ENCODE results near the gene SLFN5. TPM values are rescaled to one million over a fixed set of nuclear protein-coding genes. Genes with fewer than 3 reads are reported as not detected.

SLFN5 gene
- total and polyA plus RNA-seq, 2 of the 13 experiments (the other 11 are each of a cell fraction or from before 2014, with no cell fraction given): 0.25 to 0.35 TPM

- TF ChIP-seq ZNF609 (CRISPR knock-in tag; IDR thresholded peaks at IDR 0.05; ENCODE audit: borderline replicate concordance) (no peak), IKZF1 (IDR thresholded peaks at IDR 0.05) (no peak), E2F2 (CRISPR knock-in tag; IDR thresholded peaks at IDR 0.05; ENCODE audit: borderline replicate concordance) (no peak), ZSCAN5A (CRISPR knock-in tag; IDR thresholded peaks at IDR 0.05; ENCODE audit: borderline replicate concordance) (no peak), ZFY (CRISPR knock-in tag; IDR thresholded peaks at IDR 0.05) (no peak)
- TF ChIP-seq, protein P1, sequence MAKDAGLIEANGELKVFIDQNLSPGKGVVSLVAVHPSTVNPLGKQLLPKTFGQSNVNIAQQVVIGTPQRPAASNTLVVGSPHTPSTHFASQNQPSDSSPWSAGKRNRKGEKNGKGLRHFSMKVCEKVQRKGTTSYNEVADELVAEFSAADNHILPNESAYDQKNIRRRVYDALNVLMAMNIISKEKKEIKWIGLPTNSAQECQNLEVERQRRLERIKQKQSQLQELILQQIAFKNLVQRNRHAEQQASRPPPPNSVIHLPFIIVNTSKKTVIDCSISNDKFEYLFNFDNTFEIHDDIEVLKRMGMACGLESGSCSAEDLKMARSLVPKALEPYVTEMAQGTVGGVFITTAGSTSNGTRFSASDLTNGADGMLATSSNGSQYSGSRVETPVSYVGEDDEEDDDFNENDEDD (CRISPR knock-in tag; IDR thresholded peaks at IDR 0.05; ENCODE audit: borderline replicate concordance): no peak
Observed at GRCh38 chr17:35294756-35295155, 51.9 kb downstream of the SLFN5 start.

More at GRCh38 chr17:35294756-35295155, 51.9 kb downstream of the SLFN5 start:
- H3K4me1 ChIP-seq (ENCODE audit: insufficient read depth, low read length): no peaks in the 10 kb centered on the region
- no peak overlapping the region for H3K27ac ChIP-seq (ENCODE audit: extremely low read length, insufficient read depth, low read length)
- no peaks in the 10 kb centered on the region for H4K20me1 ChIP-seq (ENCODE audit: insufficient read depth, low read length)
- H3K9me3 ChIP-seq (ENCODE audit: low read length): no peaks in the 10 kb centered on the region
- no TSS peak for BruUV-seq (replicated peaks)
- intact Hi-C loops (cut with micrococcal nuclease; ENCODE audit: unreplicated experiment) (no loop called here), in situ Hi-C loops (cut with HindIII; ENCODE audit: extremely low pct_ligation_motif_present, low pct_unique_long_range_greater_than_20kb) (no loop called here)
- POLR2A ChIA-PET: no interaction called here
- CTCF ChIA-PET (ENCODE audit: low intra/inter-chr PET ratio, low total read pairs): no interaction called here
- no peak overlapping the region for H2AFZ ChIP-seq (ENCODE audit: low read length)
- no peak overlapping the region for H3K4me2 ChIP-seq (ENCODE audit: low read depth, low read length)
- DNase-seq (ENCODE audit: low spot score) (no peak), FAIRE-seq (no peak), ATAC-seq (no peak)
- no peaks in the 10 kb centered on the region for H3K36me3 ChIP-seq (replicated peaks in 1 of 2; ENCODE audit: control insufficient read depth in 1 of 2, insufficient read depth in 2 of 2, low read length in 2 of 2)
- no peak overlapping the region for H3K9ac ChIP-seq (ENCODE audit: insufficient read depth, low read depth, low read length)
- H3K4me3 ChIP-seq (replicated peaks in 1 of 3; ENCODE audit: insufficient read depth in 1 of 3, low read depth in 2 of 3, low read length in 3 of 3): no peak overlapping the region
- no peaks in the 10 kb centered on the region for H3K79me2 ChIP-seq (ENCODE audit: insufficient read depth, low read length)
- H3K27me3 ChIP-seq (ENCODE audit: control insufficient read depth in 1 of 2, insufficient read depth in 2 of 2, low read length in 2 of 2): no peaks in the 10 kb centered on the region
- WGBS (ENCODE audit: low lambda C conversion rate): 3% methylated on average over 1 of the region's 1 CpG
